ENCODE data around the gene DOCK8.

- TF ChIP-seq CTCF (IDR thresholded peaks at IDR 0.05) (no peak), POLR2A (IDR thresholded peaks at IDR 0.05) (no peak)
These were observed 212.3 kb downstream of the DOCK8 start for GRCh38 chr9:426976-427375.

Measured in uterus (tissue), 2 donors.